Hepatocyte (in vitro differentiated cells): Measurements from ENCODE around the gene SLU7. TPM values are rescaled to one million over a fixed set of nuclear protein-coding genes. Genes with fewer than 3 reads are reported as not detected.

Experiments used
- DNase-seq: peaks from one replicate; pipeline ENCODE4 v3.0.0-alpha.2; 2016; ENCODE audit warnings: low spot score
- H2AFZ ChIP-seq: fragments of 200-600 bp; sonication (generic); 2 replicates; pipeline ENCODE4 v1.6.0; 2016; ENCODE audit warnings: antibody characterized with exemption, mild to moderate bottlenecking
- H3K27ac ChIP-seq: fragments of 200-600 bp; sonication (generic); 2 replicates; pipeline ENCODE4 v1.5.1; 2016; ENCODE audit warnings: mild to moderate bottlenecking
- H3K27me3 ChIP-seq: fragments of 200-600 bp; sonication (generic); 2 replicates; pipeline ENCODE4 v1.6.1; 2016
- H3K36me3 ChIP-seq: fragments of 200-600 bp; sonication (generic); replicated peaks from 2 replicates; pipeline ENCODE4 v1.5.1; 2016; ENCODE audit warnings: low read depth; ENCODE audit not compliant: insufficient read depth
- H3K4me1 ChIP-seq: fragments of 200-600 bp; sonication (generic); 2 replicates; pipeline ENCODE4 v1.5.1; 2016; ENCODE audit warnings: mild to moderate bottlenecking, moderate library complexity; ENCODE audit not compliant: insufficient read depth
- H3K4me2 ChIP-seq: fragments of 200-600 bp; sonication (generic); 2 replicates; pipeline ENCODE4 v1.6.0; 2016
- H3K4me3 ChIP-seq: fragments of 200-600 bp; sonication (generic); 2 replicates; pipeline ENCODE4 v1.5.1; 2016; ENCODE audit warnings: mild to moderate bottlenecking
- H3K79me2 ChIP-seq: fragments of 200-600 bp; sonication (generic); 2 replicates; pipeline ENCODE4 v1.6.0; 2017; ENCODE audit warnings: mild to moderate bottlenecking
- H3K9me2 ChIP-seq: fragments of 200-600 bp; sonication (generic); replicated peaks from 2 replicates; pipeline ENCODE4 v1.6.0; 2017; ENCODE audit warnings: mild to moderate bottlenecking; ENCODE audit not compliant: insufficient read depth
- H3K9me3 ChIP-seq: fragments of 200-600 bp; sonication (generic); 2 replicates; pipeline ENCODE4 v1.5.1; 2016; ENCODE audit warnings: low read depth, mild to moderate bottlenecking
- H4K20me1 ChIP-seq: fragments of 200-600 bp; sonication (generic); 2 replicates; pipeline ENCODE4 v1.6.0; 2016; ENCODE audit warnings: mild to moderate bottlenecking; ENCODE audit not compliant: insufficient read depth, poor library complexity, severe bottlenecking
- CTCF ChIP-seq: fragments of 200-600 bp; sonication (generic); IDR thresholded peaks from 2 replicates; pipeline ENCODE4 v1.5.1; 2016; ENCODE audit warnings: antibody characterized with exemption, mild to moderate bottlenecking; ENCODE audit not compliant: poor library complexity
- EZH2 ChIP-seq: fragments of 200-600 bp; sonication (generic); IDR thresholded peaks from 2 replicates; pipeline ENCODE4 v1.6.1; 2016; ENCODE audit warnings: antibody characterized with exemption, mild to moderate bottlenecking, borderline replicate concordance
- EZH2phosphoT487 ChIP-seq: fragments of 200-600 bp; sonication (generic); IDR thresholded peaks from one replicate; pipeline ENCODE4 v1.6.1; 2018; ENCODE audit warnings: antibody characterized with exemption, mild to moderate bottlenecking, low read depth, moderate library complexity; ENCODE audit not compliant: unreplicated experiment, severe bottlenecking
- WGBS: methylation state at CpG from one replicate; pipeline ENCODE4 v1.1.6; 2016; ENCODE audit warnings: low lambda C conversion rate; ENCODE audit errors: missing lambda C conversion rate; 5-methylcytosine and 5-hydroxymethylcytosine counted together
- polyA plus RNA-seq: library from polyadenylated mRNA; unstranded; fragments of >200 nt; fragmentation: Nextera tagmentation; extraction: Ambion mirVana; gene quantifications from 2 replicates; pipeline ENCODE4 v1.2.1, GENCODE V29; 2016
- total RNA-seq: library from RNA; depleted of rRNA; stranded (reverse); fragments of >200 nt; gene quantifications from 2 replicates; pipeline ENCODE4 v1.2.3, GENCODE V29; 2014

Gene SLU7
- total and polyA plus RNA-seq, 2 experiments from 2014 or later: 45.0 to 62.5 TPM

GRCh38 chr5:160466889-160467554 is 48.1 kb upstream of the SLU7 start:
- Histone ChIP-seq H3K4me2 (peak overlapping the region; percentile 53), H3K4me3 (no peak overlapping the region), H3K9me2 (no peaks in the 10 kb centered on the region), H3K4me1 (peaks cover 44% of the 10 kb centered on the region), H4K20me1 (no peaks in the 10 kb centered on the region), H3K9me3 (no peaks in the 10 kb centered on the region), H3K27ac (peak overlapping the region; percentile 68), H3K36me3 (no peaks in the 10 kb centered on the region), H3K79me2 (no peaks in the 10 kb centered on the region), H3K27me3 (no peaks in the 10 kb centered on the region), H2AFZ (peak overlapping the region; percentile 0)
- DNase-seq: peak; percentile 22
- WGBS: 16% methylated on average over 9 of the region's 9 CpGs
- no peak for TF ChIP-seq EZH2phosphoT487
- TF ChIP-seq EZH2: no peak
- TF ChIP-seq CTCF: no peak

GRCh38 chr5:160466116-160466515 is 47.2 kb upstream of the SLU7 start:
- DNase-seq: no peak
- peak overlapping the region; percentile 68 for H3K27ac ChIP-seq

GRCh38 chr5:160464466-160464797 is 45.6 kb upstream of the SLU7 start:
- peaks cover 34% of the 10 kb centered on the region for H3K4me1 ChIP-seq
- H3K79me2 ChIP-seq: no peaks in the 10 kb centered on the region
- no peak overlapping the region for H2AFZ ChIP-seq
- H3K36me3 ChIP-seq: no peaks in the 10 kb centered on the region
- H3K27ac ChIP-seq: no peak overlapping the region
- no peak for TF ChIP-seq EZH2
- TF ChIP-seq CTCF: no peak
- TF ChIP-seq EZH2phosphoT487: no peak
- no peaks in the 10 kb centered on the region for H3K9me2 ChIP-seq
- H3K4me2 ChIP-seq: no peak overlapping the region
- H3K27me3 ChIP-seq: no peaks in the 10 kb centered on the region
- H4K20me1 ChIP-seq: no peaks in the 10 kb centered on the region
- H3K4me3 ChIP-seq: no peak overlapping the region
- DNase-seq: no peak
- no peaks in the 10 kb centered on the region for H3K9me3 ChIP-seq
- 61% methylated on average over 4 of the region's 4 CpGs for WGBS

More at GRCh38 chr5:160466116-160466515, 47.2 kb upstream of the SLU7 start:
- no peaks in the 10 kb centered on the region for H4K20me1 ChIP-seq
- no peaks in the 10 kb centered on the region for H3K27me3 ChIP-seq
- WGBS: 51% methylated on average over 5 of the region's 5 CpGs
- H3K4me3 ChIP-seq: no peak overlapping the region
- peaks cover 43% of the 10 kb centered on the region for H3K4me1 ChIP-seq
- no peak overlapping the region for H2AFZ ChIP-seq
- H3K79me2 ChIP-seq: no peaks in the 10 kb centered on the region
- H3K9me2 ChIP-seq: no peaks in the 10 kb centered on the region
- no peaks in the 10 kb centered on the region for H3K9me3 ChIP-seq
- no peak overlapping the region for H3K4me2 ChIP-seq
- no peak for TF ChIP-seq CTCF
- TF ChIP-seq EZH2: no peak
- no peak for TF ChIP-seq EZH2phosphoT487
- no peaks in the 10 kb centered on the region for H3K36me3 ChIP-seq
